GM10266 (cell line): Measurements from ENCODE around the gene RMND1.
"Not testable (repeated sequence)": the region's sequence is repeated elsewhere in the genome, so short reads cannot be mapped to it uniquely, and the experiment has no call there.

Experiments used
- DNase-seq: peaks from one replicate; pipeline ENCODE4 v3.0.0; 2012; ENCODE audit errors: extremely low spot score
- CTCF ChIP-seq: IDR thresholded peaks from 2 replicates; pipeline ENCODE4 v1.5.1; 2012; ENCODE audit warnings: mild to moderate bottlenecking, low read depth; ENCODE audit not compliant: control insufficient read depth, insufficient read depth; ENCODE audit errors: missing control alignments

Gene RMND1

GRCh38 chr6:151451417-151451949, 443 bp downstream of the RMND1 start:
- TF ChIP-seq CTCF: no peak
- no peak for DNase-seq

GRCh38 chr6:151450928-151451327, 998 bp downstream of the RMND1 start:
- not testable (repeated sequence) for DNase-seq

- TF ChIP-seq CTCF: no peak
Observed at GRCh38 chr6:151448623-151449022, 3.3 kb downstream of the RMND1 start.

GRCh38 chr6:151447237-151447636, 4.7 kb downstream of the RMND1 start:
- no peak for TF ChIP-seq CTCF

More at GRCh38 chr6:151448623-151449022, 3.3 kb downstream of the RMND1 start:
- no peak for DNase-seq

GRCh38 chr6:151445482-151445881, 6.4 kb downstream of the RMND1 start:
- DNase-seq: no peak
- no peak for TF ChIP-seq CTCF

More at GRCh38 chr6:151447237-151447636, 4.7 kb downstream of the RMND1 start:
- DNase-seq: no peak

GRCh38 chr6:151443911-151444621, 7.9 kb downstream of the RMND1 start:
- TF ChIP-seq CTCF: no peak
- no peak for DNase-seq

GRCh38 chr6:151443454-151443853, 8.5 kb downstream of the RMND1 start:
- TF ChIP-seq CTCF: no peak
- DNase-seq: no peak
